ENCODE results near the gene RTKN. TPM values are rescaled to one million over a fixed set of nuclear protein-coding genes. Genes with fewer than 3 reads are reported as not detected.

The RTKN gene
- total and polyA plus RNA-seq, 2 of the 13 experiments (the other 11 are each of a cell fraction or from before 2014, with no cell fraction given) = 159 to 166 TPM

DNA sequence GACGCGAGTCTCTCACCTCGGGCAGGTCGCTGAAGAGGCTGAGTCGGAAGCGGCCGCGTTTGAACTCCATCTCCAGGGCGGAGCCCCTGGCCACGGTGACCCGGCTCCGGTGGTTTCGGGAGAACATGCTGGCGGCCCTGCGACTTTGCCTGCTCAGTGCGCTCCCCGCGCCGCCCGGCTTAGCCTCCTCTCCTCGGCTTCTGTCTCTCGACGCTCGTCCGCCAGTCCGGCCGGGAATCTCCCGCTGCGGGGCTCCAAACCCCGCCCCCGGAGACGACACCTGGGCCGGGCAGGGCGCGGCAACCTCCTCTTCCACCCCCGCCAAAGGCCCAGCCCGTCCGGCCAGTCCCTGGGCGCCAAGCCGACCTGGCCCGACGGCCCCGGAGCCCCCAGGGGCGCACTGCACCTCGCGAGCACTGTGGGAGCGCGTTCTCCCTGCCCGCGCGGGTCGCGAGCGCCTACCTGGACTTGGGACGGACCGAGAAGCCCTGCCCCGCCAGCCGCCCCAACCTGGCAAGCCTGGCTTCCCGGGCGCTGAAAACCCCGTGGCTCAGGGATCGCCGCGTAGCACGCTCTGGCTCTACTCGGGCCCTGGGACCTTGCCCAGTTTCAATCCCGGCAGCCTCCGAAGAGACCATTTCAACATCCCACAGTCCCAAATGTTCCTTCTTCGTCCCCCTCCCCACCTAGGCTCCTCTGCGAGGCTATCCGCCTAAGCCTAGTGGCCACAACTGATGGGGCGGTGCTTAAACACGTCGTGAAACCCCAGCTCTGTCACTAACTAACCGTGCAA, at the start of gene RTKN (continued):
- TF ChIP-seq MAZ (IDR thresholded peaks at IDR 0.05; ENCODE audit: borderline replicate concordance, low read depth, low read length) (no peak), MAZ (CRISPR knock-in tag; IDR thresholded peaks at IDR 0.05; ENCODE audit: low read depth) (peak; percentile 89), THYN1 (CRISPR knock-in tag; IDR thresholded peaks at IDR 0.05; ENCODE audit: borderline replicate concordance, low read depth) (0 out of 2 replicates have a peak, but pooled peaks have one; percentile 2), TBP (CRISPR knock-in tag; IDR thresholded peaks at IDR 0.05) (no peak), ZNF556 (CRISPR knock-in tag; IDR thresholded peaks at IDR 0.05; ENCODE audit: borderline replicate concordance) (peak; percentile 95), ONECUT2 (CRISPR knock-in tag; IDR thresholded peaks at IDR 0.05) (peak; percentile 39; the same call in 1 of the 2 replicates), ADNP (CRISPR knock-in tag; IDR thresholded peaks at IDR 0.05) (0 out of 2 replicates have a peak, but pooled peaks have one; percentile 12), FOXK1 (CRISPR knock-in tag; IDR thresholded peaks at IDR 0.05; ENCODE audit: borderline replicate concordance, low read depth) (peak; percentile 43; the same call in 1 of the 2 replicates), NKX3-1 (CRISPR knock-in tag; IDR thresholded peaks at IDR 0.05) (no peak; the same call in none of the 2 replicates), HNF4A (CRISPR knock-in tag; IDR thresholded peaks at IDR 0.05) (peak; percentile 30; the same call in 1 of the 2 replicates), POLR2G (IDR thresholded peaks at IDR 0.05; ENCODE audit: low read depth, low read length) (peak; percentile 99), ZFP41 (CRISPR knock-in tag; IDR thresholded peaks at IDR 0.05; ENCODE audit: borderline replicate concordance) (no peak; the same call in 1 of the 2 replicates), ZNF615 (CRISPR knock-in tag; IDR thresholded peaks at IDR 0.05; ENCODE audit: borderline replicate concordance) (no peak), ZBTB42 (CRISPR knock-in tag; IDR thresholded peaks at IDR 0.05) (no peak)
- TF ChIP-seq, protein P1, sequence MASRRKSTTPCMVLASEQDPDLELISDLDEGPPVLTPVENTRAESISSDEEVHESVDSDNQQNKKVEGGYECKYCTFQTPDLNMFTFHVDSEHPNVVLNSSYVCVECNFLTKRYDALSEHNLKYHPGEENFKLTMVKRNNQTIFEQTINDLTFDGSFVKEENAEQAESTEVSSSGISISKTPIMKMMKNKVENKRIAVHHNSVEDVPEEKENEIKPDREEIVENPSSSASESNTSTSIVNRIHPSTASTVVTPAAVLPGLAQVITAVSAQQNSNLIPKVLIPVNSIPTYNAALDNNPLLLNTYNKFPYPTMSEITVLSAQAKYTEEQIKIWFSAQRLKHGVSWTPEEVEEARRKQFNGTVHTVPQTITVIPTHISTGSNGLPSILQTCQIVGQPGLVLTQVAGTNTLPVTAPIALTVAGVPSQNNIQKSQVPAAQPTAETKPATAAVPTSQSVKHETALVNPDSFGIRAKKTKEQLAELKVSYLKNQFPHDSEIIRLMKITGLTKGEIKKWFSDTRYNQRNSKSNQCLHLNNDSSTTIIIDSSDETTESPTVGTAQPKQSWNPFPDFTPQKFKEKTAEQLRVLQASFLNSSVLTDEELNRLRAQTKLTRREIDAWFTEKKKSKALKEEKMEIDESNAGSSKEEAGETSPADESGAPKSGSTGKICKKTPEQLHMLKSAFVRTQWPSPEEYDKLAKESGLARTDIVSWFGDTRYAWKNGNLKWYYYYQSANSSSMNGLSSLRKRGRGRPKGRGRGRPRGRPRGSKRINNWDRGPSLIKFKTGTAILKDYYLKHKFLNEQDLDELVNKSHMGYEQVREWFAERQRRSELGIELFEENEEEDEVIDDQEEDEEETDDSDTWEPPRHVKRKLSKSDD (CRISPR knock-in tag; IDR thresholded peaks at IDR 0.05; ENCODE audit: low read depth) = no peak
- TF ChIP-seq, protein P2, sequence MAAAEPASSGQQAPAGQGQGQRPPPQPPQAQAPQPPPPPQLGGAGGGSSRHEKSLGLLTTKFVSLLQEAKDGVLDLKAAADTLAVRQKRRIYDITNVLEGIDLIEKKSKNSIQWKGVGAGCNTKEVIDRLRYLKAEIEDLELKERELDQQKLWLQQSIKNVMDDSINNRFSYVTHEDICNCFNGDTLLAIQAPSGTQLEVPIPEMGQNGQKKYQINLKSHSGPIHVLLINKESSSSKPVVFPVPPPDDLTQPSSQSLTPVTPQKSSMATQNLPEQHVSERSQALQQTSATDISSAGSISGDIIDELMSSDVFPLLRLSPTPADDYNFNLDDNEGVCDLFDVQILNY (CRISPR knock-in tag; conservative IDR thresholded peaks at IDR 0.05) = peak; percentile 37; the same call in 1 of the 2 replicates
- TF ChIP-seq, protein P3, sequence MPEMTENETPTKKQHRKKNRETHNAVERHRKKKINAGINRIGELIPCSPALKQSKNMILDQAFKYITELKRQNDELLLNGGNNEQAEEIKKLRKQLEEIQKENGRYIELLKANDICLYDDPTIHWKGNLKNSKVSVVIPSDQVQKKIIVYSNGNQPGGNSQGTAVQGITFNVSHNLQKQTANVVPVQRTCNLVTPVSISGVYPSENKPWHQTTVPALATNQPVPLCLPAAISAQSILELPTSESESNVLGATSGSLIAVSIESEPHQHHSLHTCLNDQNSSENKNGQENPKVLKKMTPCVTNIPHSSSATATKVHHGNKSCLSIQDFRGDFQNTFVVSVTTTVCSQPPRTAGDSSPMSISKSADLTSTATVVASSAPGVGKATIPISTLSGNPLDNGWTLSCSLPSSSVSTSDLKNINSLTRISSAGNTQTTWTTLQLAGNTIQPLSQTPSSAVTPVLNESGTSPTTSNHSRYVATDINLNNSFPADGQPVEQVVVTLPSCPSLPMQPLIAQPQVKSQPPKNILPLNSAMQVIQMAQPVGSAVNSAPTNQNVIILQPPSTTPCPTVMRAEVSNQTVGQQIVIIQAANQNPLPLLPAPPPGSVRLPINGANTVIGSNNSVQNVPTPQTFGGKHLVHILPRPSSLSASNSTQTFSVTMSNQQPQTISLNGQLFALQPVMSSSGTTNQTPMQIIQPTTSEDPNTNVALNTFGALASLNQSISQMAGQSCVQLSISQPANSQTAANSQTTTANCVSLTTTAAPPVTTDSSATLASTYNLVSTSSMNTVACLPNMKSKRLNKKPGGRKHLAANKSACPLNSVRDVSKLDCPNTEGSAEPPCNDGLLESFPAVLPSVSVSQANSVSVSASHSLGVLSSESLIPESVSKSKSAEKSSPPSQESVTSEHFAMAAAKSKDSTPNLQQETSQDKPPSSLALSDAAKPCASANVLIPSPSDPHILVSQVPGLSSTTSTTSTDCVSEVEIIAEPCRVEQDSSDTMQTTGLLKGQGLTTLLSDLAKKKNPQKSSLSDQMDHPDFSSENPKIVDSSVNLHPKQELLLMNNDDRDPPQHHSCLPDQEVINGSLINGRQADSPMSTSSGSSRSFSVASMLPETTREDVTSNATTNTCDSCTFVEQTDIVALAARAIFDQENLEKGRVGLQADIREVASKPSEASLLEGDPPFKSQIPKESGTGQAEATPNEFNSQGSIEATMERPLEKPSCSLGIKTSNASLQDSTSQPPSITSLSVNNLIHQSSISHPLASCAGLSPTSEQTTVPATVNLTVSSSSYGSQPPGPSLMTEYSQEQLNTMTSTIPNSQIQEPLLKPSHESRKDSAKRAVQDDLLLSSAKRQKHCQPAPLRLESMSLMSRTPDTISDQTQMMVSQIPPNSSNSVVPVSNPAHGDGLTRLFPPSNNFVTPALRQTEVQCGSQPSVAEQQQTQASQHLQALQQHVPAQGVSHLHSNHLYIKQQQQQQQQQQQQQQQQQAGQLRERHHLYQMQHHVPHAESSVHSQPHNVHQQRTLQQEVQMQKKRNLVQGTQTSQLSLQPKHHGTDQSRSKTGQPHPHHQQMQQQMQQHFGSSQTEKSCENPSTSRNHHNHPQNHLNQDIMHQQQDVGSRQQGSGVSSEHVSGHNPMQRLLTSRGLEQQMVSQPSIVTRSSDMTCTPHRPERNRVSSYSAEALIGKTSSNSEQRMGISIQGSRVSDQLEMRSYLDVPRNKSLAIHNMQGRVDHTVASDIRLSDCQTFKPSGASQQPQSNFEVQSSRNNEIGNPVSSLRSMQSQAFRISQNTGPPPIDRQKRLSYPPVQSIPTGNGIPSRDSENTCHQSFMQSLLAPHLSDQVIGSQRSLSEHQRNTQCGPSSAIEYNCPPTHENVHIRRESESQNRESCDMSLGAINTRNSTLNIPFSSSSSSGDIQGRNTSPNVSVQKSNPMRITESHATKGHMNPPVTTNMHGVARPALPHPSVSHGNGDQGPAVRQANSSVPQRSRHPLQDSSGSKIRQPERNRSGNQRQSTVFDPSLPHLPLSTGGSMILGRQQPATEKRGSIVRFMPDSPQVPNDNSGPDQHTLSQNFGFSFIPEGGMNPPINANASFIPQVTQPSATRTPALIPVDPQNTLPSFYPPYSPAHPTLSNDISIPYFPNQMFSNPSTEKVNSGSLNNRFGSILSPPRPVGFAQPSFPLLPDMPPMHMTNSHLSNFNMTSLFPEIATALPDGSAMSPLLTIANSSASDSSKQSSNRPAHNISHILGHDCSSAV (CRISPR knock-in tag; IDR thresholded peaks at IDR 0.05; ENCODE audit: borderline replicate concordance) = 0 out of 2 replicates have a peak, but pooled peaks have one; percentile 33
